IMR-90 (cell line): ENCODE results near the gene PARP3.

Experiments used
- CTCF ChIP-seq: conservative IDR thresholded peaks from 2 replicates; pipeline ENCODE4 v1.5.1; 2012; ENCODE audit warnings: mild to moderate bottlenecking, low read depth, low read length, improper control_type of control experiment
- NFE2L2 ChIP-seq: fragments of 150-350 bp; IDR thresholded peaks from 2 replicates; pipeline ENCODE4 v1.6.1; 2016; ENCODE audit warnings: low read depth, mild to moderate bottlenecking, low read length
- POLR2A ChIP-seq: IDR thresholded peaks from 2 replicates; pipeline ENCODE4 v1.6.1; 2012; ENCODE audit warnings: mild to moderate bottlenecking, low read depth, low read length
- RAD21 ChIP-seq: IDR thresholded peaks from 2 replicates; pipeline ENCODE4 v1.6.1; 2012; ENCODE audit warnings: low read length, improper control_type of control experiment
- RFX5 ChIP-seq: IDR thresholded peaks from 2 replicates; pipeline ENCODE4 v1.8.0; 2012; ENCODE audit warnings: low read depth, mild to moderate bottlenecking, low read length, moderate library complexity

- TF ChIP-seq RFX5 (no peak), POLR2A (no peak), CTCF (no peak), NFE2L2 (no peak), RAD21 (no peak)
Measured at GRCh38 chr3:51988286-51989146, 46.4 kb downstream of the PARP3 start.
